Heart right ventricle (tissue), 16 donors: Measurements from ENCODE around the gene GLYATL2. TPM values are rescaled to one million over a fixed set of nuclear protein-coding genes. Genes with fewer than 3 reads are reported as not detected.

Experiments
- ATAC-seq, 8 donors: fragments of 200-7000 bp; cut with Tn5 transposase; one replicate each; pipeline ENCODE4 v1.9.1; 2020; ENCODE audit warnings: mild to moderate bottlenecking in 8 of 8, moderate library complexity in 8 of 8, moderate number of reproducible peaks in 1 of 8
- DNase-seq, 2 donors: peaks; one replicate each; pipeline ENCODE4 v3.0.0-alpha.2; 2020
- H3K27ac ChIP-seq, 10 donors: fragments of 200-600 bp; sonication (generic) in 2 of 10; one replicate each; pipeline versions ENCODE4 v1.5.0 to v1.8.0; 2020 to 2022; ENCODE audit warnings: mild to moderate bottlenecking in 3 of 10
- H3K27me3 ChIP-seq, 7 donors: fragments of 200-600 bp; one replicate each; pipeline ENCODE4 v1.8.0; 2021 to 2022; ENCODE audit warnings: mild to moderate bottlenecking in 2 of 7
- H3K36me3 ChIP-seq, 9 donors: fragments of 200-600 bp; sonication (generic) in 1 of 9; one replicate each; pipeline versions ENCODE4 v1.5.0 to v1.8.0; 2020 to 2022; ENCODE audit warnings: mild to moderate bottlenecking in 2 of 9
- H3K4me1 ChIP-seq, 9 donors: fragments of 200-600 bp; sonication (generic) in 1 of 9; one replicate each; pipeline versions ENCODE4 v1.5.0 to v1.8.0; 2020 to 2022; ENCODE audit warnings: mild to moderate bottlenecking in 4 of 9
- H3K4me3 ChIP-seq, 10 donors: fragments of 200-600 bp; sonication (generic) in 2 of 10; one replicate each; pipeline versions ENCODE4 v1.5.0 to v1.8.0; 2020 to 2022; ENCODE audit warnings: mild to moderate bottlenecking in 7 of 10, moderate library complexity in 2 of 10
- H3K9me3 ChIP-seq, 11 donors: fragments of 200-600 bp in 10 of 11; sonication (generic) in 2 of 11; one replicate each; pipeline versions ENCODE4 v1.5.0 to v1.8.0; 2013 to 2022; ENCODE audit warnings: mild to moderate bottlenecking in 2 of 11, control low read depth in 1 of 11, moderate library complexity in 1 of 11
- CTCF ChIP-seq, 9 donors: fragments of 200-600 bp; sonication (generic) in 2 of 9; IDR thresholded peaks; one replicate each; pipeline versions ENCODE4 v1.5.0 to v1.8.0; 2021 to 2022; ENCODE audit warnings: antibody characterized with exemption in 9 of 9, mild to moderate bottlenecking in 5 of 9, moderate library complexity in 1 of 9
- WGBS, 2 donors: extraction: QIAGEN DNeasy Blood & Tissue Kit; methylation state at CpG; one replicate each; pipeline ENCODE4 v1.1.7; 2013; ENCODE audit warnings: inconsistent platforms in 1 of 2; 5-methylcytosine and 5-hydroxymethylcytosine counted together
- intact Hi-C, 10 donors: fragments of 100-400 bp; cut with DNase I; formaldehyde crosslinking; loops; one replicate each; pipeline versions ENCODE4 v1.11.1 to v1.14.2; 2022
- long read RNA-seq, 3 donors: library from polyadenylated mRNA; unstranded; transcript quantifications; one replicate each; pipeline ENCODE4 v2.0.0, GENCODE V29; 2020 to 2021
- polyA plus RNA-seq, 2 donors: library from polyadenylated mRNA; stranded (reverse); fragments of 200-250 nt; gene quantifications; one replicate each; pipeline ENCODE4 v1.2.3, GENCODE V29; 2013
- total RNA-seq, 10 donors: library from RNA; stranded (reverse); fragmentation: NEBNext Ultra II Directional in 3 of 10; extraction: Animal tissue kit (Norgen Biotek cat#: 25700) in 3 of 10; gene quantifications; one replicate each; pipeline versions ENCODE4 v1.2.1 to v1.2.4, GENCODE V29; 2021 to 2023
- donor health status: Arrhythmogenic right ventricular cardiomyopathy.
- donor health status: ischemic (EF 13 %, LVEDD 7.1; RV severe dilation, severe dysfunction).
- donor health status: healthy with polysubstance abuse.
- donor health status: DM: no; HTN: yes; CAD: no.
- donor health status: DM: no; HTN: no; CAD: no.
- donor health status: ischemic (EF 25% LVEDD 6.9; RV normal size, moderate dysfunction).
- donor health status: ischemic (EF 25% LVEDD 5.7; RV mildly dilated, moderate dysfunction).
- donor health status: healthy.
- donor health status: DM: yes; HTN: yes; CAD: no.
- donor health status: Ischemic cardiomyopathy.
- donor health status: ischemic (EF 35%, LVEDD 5.7; RV mildly dilated, moderate dysfunction).
- donor health status: nonischemic (EF 11% LVEDD 7.7; RV severe dilation, severe dysfunction).
- donor health status: DM: yes; HTN: yes; CAD: no.
- donor health status: PGD.
- donor health status: ischemic (EF 29% LVEDD 5.4; RV normal size, mild dysfunction).
- donor health status: nonischemic (EF 23%, LVEDD 6.1; RV moderate dilation, normal function).

GLYATL2 gene
- total RNA-seq (under 1 TPM in 4 of 10 donors, not detected in 6; 0.28 to 0.58 (median 0.48) TPM), polyA plus RNA-seq (under 1 TPM; 0.07 to 0.15 TPM)
- long read RNA-seq, donor 1, partial matches to known transcripts = 0 of 1 reads
- long read RNA-seq, donor 1, other reads (novel, unspliced or antisense) = 1 of 1 reads
- long read RNA-seq, donor 2 = 0 reads
- long read RNA-seq, donor 3 = 0 reads

GRCh38 chr11:58844361-58845005 lies at the start of gene GLYATL2:
Gene GLYATL2, minus strand, starts transcription at chr11:58844704. Its CDS starts 5,092 bp downstream, at chr11:58839612.
- H3K27me3 ChIP-seq = no peaks in the 10 kb centered on the region
- ATAC-seq = no peak
- peaks cover 0 to 8% (median 0%) of the 10 kb centered on the region in 11 donors for H3K9me3 ChIP-seq
- H3K36me3 ChIP-seq = no peaks in the 10 kb centered on the region
- no peaks in the 10 kb centered on the region for H3K4me1 ChIP-seq
- no peak for DNase-seq
- intact Hi-C loops = loop anchor here in 1 of 10 donors (1.0 kb wide), 1 partner anchor 10 kb away; no protein-coding TSS in a partner anchor
- H3K4me3 ChIP-seq = no peak within 1 kb of the TSS
- WGBS, 2 donors = 38 to 39% methylated on average over 3 of the region's 3 CpGs
- no peak within 1 kb of the TSS for H3K27ac ChIP-seq
- no peak for TF ChIP-seq CTCF (IDR thresholded peaks at IDR 0.05)

GRCh38 chr11:58893899-58894298 lies 49.4 kb upstream of the GLYATL2 start:
- no peak overlapping the region for H3K27ac ChIP-seq
- intact Hi-C loops = no loop called here
- H3K4me3 ChIP-seq = no peak overlapping the region
- no peak for TF ChIP-seq CTCF (IDR thresholded peaks at IDR 0.05)
- ATAC-seq (no peak), DNase-seq (no peak)
- H3K4me1 ChIP-seq = no peaks in the 10 kb centered on the region
- H3K27me3 ChIP-seq = peaks cover 0 to 4% (median 0%) of the 10 kb centered on the region in 7 donors
- no peaks in the 10 kb centered on the region for H3K9me3 ChIP-seq
- WGBS, 2 donors = 71 to 74% methylated on average over 2 of the region's 2 CpGs
- no peaks in the 10 kb centered on the region for H3K36me3 ChIP-seq

- Histone ChIP-seq H3K4me3 (no peak overlapping the region), H3K36me3 (no peaks in the 10 kb centered on the region), H3K4me1 (no peaks in the 10 kb centered on the region), H3K9me3 (no peaks in the 10 kb centered on the region), H3K27ac (no peak overlapping the region), H3K27me3 (no peaks in the 10 kb centered on the region)
- no peak for ATAC-seq
- no peak for DNase-seq
- TF ChIP-seq CTCF (IDR thresholded peaks at IDR 0.05) = no peak
- intact Hi-C loops = no loop called here
These were observed 44.1 kb upstream of the GLYATL2 start for GRCh38 chr11:58888579-58888978.

GRCh38 chr11:58887452-58887851 lies 42.9 kb upstream of the GLYATL2 start:
- H3K27ac ChIP-seq = no peak overlapping the region
- DNase-seq (no peak), ATAC-seq (no peak)
- intact Hi-C loops = no loop called here
- no peak for TF ChIP-seq CTCF (IDR thresholded peaks at IDR 0.05)
- 92 to 93% methylated on average over 1 of the region's 1 CpG for WGBS, 2 donors
- H3K4me3 ChIP-seq = no peak overlapping the region
- H3K36me3 ChIP-seq = no peaks in the 10 kb centered on the region
- no peaks in the 10 kb centered on the region for H3K4me1 ChIP-seq
- H3K27me3 ChIP-seq = no peaks in the 10 kb centered on the region
- H3K9me3 ChIP-seq = peaks cover 0 to 10% (median 0%) of the 10 kb centered on the region in 11 donors
